HFF-Myc (cell line): Measurements from ENCODE around the gene RPL34.

Source experiments
- DNase-seq: peaks from one replicate; pipeline ENCODE4 v3.0.0-alpha.2; 2011; ENCODE audit warnings: low read depth; ENCODE audit errors: extremely low read depth
- H3K4me3 ChIP-seq: replicated peaks from 2 replicates; pipeline ENCODE4 v1.5.1; 2011; ENCODE audit warnings: low read depth, mild to moderate bottlenecking, control low read depth, low read length
- CTCF ChIP-seq: IDR thresholded peaks from 2 replicates; pipeline ENCODE4 v1.5.1; 2012; ENCODE audit warnings: mild to moderate bottlenecking, low read depth, low read length, control low read depth; ENCODE audit errors: missing control alignments

Gene RPL34

GRCh38 chr4:108620101-108620932 is at the start of gene RPL34:
Gene RPL34, plus strand, starts transcription at chr4:108620576. Its CDS starts 1,384 bp downstream, at chr4:108621960.
- no peak for TF ChIP-seq CTCF
- peak; percentile 98 for DNase-seq
- H3K4me3 ChIP-seq: peak within 1 kb of the TSS; percentile 90

- TF ChIP-seq CTCF: no peak
- DNase-seq: no peak
- H3K4me3 ChIP-seq: no peak overlapping the region
Measured at GRCh38 chr4:108570993-108571569, 49.3 kb upstream of the RPL34 start.

- H3K4me3 ChIP-seq: no peak overlapping the region
- no peak for TF ChIP-seq CTCF
- no peak for DNase-seq
Measured at GRCh38 chr4:108574402-108574801, 46.0 kb upstream of the RPL34 start.

GRCh38 chr4:108581083-108581482 is 39.3 kb upstream of the RPL34 start:
- TF ChIP-seq CTCF: no peak
- no peak overlapping the region for H3K4me3 ChIP-seq
- no peak for DNase-seq

- no peak overlapping the region for H3K4me3 ChIP-seq
- no peak for DNase-seq
- no peak for TF ChIP-seq CTCF
Measured at GRCh38 chr4:108586778-108587177, 33.6 kb upstream of the RPL34 start.

GRCh38 chr4:108588878-108589277 is 31.5 kb upstream of the RPL34 start:
- no peak for DNase-seq
- no peak for TF ChIP-seq CTCF
- H3K4me3 ChIP-seq: no peak overlapping the region
